ENCODE measurements around the gene TPGS1.

The TPGS1 gene

DNA sequence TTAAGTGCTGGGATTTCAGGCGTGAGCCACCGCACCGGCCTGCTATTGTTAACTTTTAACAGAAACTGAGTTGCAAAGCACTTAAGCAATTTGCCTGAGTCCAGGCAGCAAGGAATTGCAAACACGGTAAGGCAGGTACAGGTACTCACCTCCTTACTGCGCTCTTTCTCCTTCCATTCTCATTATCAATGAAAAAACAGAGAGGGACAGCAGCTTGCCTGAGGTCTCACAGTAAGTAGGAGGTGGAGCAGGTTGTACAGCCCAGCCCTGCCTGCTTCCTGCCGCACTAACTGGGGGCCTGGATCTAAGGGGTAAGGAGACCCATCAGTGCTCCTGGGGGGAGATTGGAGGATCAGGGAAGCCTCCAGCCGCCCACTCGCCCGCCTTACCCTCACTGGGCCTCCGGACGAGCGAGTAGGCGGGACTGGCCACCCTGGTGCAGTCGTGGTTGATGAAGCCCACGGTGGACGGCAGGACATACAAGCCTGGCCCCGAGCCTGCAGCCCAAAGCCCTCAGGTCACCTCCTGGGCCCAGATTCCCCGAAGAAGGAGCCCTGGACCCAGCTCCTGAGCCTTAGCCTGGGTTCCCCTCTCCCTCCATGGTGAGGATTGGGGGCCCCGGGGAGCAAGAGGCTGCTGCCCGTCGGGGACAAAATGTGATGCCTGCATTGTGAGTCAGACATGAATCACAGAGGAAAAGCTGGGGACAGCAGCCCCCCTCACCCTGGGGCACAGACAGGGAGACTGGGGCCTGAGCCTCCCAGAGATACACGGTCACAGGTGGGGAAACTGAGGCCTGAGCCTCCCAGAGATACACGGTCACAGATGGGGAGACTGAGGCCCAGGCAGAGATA, 35.1 kb upstream of the TPGS1 start:
- TF ChIP-seq NFIC (IDR thresholded peaks at IDR 0.05) (no peak), CREB1 (IDR thresholded peaks at IDR 0.05; ENCODE audit: low read depth) (no peak), FOXM1 (IDR thresholded peaks at IDR 0.05; ENCODE audit: borderline replicate concordance, low read depth) (no peak), TCF12 (IDR thresholded peaks at IDR 0.05; ENCODE audit: low read depth) (no peak), RAD21 (IDR thresholded peaks at IDR 0.05; ENCODE audit: low read depth) (no peak)

DNA sequence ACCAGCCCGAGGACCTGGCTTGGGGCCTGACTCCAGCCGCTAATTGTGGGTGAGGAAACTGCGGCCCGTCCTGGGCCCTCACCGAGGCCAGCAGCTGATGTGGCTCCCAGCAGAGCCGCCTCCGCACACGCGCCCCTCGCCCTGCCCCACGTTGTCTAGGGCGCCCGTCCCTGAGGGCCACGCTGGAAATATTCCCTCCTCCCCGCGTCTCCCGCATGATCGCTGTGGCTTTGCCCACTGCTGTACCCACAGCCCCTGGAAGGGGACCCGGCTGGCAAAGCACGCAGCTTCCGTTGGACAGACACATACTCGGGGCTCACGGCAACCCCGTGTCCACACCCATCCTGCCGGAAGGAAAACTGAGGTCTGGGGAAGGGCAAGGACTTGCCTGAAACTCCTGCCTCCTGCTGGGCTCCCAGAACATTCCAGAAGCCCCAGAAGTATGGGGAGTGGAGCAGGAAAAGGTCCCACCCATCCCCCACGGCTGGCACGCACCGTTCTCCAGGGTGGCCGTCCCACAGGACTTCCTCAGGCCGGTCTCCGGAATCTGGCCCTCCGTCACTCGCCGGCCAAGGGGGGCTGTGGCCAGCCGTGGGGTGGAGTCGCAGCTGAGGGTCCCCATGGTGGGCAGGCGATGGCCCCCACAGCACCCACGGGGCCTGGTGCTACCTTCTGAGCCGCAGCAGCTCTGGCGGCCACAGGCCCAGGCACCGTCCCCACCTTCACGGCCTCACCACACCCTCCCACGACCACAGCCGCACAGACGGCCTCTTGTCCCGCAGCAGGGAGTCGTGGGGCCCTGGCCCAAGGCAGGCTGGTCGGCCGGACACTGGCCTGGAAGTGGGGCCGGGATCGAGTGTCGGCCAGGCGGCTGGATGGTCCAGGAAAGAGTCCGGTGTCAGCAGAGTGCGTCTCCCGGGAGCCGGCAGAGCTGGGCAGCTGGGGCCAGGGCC, 32.9 kb upstream of the TPGS1 start:
- TF ChIP-seq ZBTB7A (IDR thresholded peaks at IDR 0.05; ENCODE audit: low read depth) (no peak), FOXM1 (IDR thresholded peaks at IDR 0.05; ENCODE audit: borderline replicate concordance, low read depth) (no peak), RAD21 (IDR thresholded peaks at IDR 0.05; ENCODE audit: low read depth) (no peak), NFIC (IDR thresholded peaks at IDR 0.05) (no peak), CEBPB (IDR thresholded peaks at IDR 0.05) (no peak), USF1 (IDR thresholded peaks at IDR 0.05) (no peak)
- TF ChIP-seq, protein P1, sequence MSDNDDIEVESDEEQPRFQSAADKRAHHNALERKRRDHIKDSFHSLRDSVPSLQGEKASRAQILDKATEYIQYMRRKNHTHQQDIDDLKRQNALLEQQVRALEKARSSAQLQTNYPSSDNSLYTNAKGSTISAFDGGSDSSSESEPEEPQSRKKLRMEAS (IDR thresholded peaks at IDR 0.05), result no peak

- TF ChIP-seq YY1 (IDR thresholded peaks at IDR 0.05; ENCODE audit: low read depth) (no peak), CREB1 (IDR thresholded peaks at IDR 0.05; ENCODE audit: low read depth) (no peak), NFIC (IDR thresholded peaks at IDR 0.05) (no peak), EP300 (IDR thresholded peaks at IDR 0.05; ENCODE audit: borderline replicate concordance) (no peak), TAF1 (IDR thresholded peaks at IDR 0.05; ENCODE audit: low read depth) (no peak), CEBPB (IDR thresholded peaks at IDR 0.05) (no peak), USF1 (IDR thresholded peaks at IDR 0.05) (no peak), EGR1 (IDR thresholded peaks at IDR 0.05) (no peak), TEAD4 (IDR thresholded peaks at IDR 0.05) (no peak), ZBTB7A (IDR thresholded peaks at IDR 0.05; ENCODE audit: low read depth) (no peak)
- TF ChIP-seq, protein P1 (IDR thresholded peaks at IDR 0.05), result no peak
- TF ChIP-seq, protein P2, sequence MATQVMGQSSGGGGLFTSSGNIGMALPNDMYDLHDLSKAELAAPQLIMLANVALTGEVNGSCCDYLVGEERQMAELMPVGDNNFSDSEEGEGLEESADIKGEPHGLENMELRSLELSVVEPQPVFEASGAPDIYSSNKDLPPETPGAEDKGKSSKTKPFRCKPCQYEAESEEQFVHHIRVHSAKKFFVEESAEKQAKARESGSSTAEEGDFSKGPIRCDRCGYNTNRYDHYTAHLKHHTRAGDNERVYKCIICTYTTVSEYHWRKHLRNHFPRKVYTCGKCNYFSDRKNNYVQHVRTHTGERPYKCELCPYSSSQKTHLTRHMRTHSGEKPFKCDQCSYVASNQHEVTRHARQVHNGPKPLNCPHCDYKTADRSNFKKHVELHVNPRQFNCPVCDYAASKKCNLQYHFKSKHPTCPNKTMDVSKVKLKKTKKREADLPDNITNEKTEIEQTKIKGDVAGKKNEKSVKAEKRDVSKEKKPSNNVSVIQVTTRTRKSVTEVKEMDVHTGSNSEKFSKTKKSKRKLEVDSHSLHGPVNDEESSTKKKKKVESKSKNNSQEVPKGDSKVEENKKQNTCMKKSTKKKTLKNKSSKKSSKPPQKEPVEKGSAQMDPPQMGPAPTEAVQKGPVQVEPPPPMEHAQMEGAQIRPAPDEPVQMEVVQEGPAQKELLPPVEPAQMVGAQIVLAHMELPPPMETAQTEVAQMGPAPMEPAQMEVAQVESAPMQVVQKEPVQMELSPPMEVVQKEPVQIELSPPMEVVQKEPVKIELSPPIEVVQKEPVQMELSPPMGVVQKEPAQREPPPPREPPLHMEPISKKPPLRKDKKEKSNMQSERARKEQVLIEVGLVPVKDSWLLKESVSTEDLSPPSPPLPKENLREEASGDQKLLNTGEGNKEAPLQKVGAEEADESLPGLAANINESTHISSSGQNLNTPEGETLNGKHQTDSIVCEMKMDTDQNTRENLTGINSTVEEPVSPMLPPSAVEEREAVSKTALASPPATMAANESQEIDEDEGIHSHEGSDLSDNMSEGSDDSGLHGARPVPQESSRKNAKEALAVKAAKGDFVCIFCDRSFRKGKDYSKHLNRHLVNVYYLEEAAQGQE (IDR thresholded peaks at IDR 0.05; ENCODE audit: low read depth), result no peak
These were observed 31.9 kb upstream of the TPGS1 start for GRCh38 chr19:475360-475759.

GRCh38 chr19:478236-478903, 28.9 kb upstream of the TPGS1 start:
- TF ChIP-seq FOXM1 (IDR thresholded peaks at IDR 0.05; ENCODE audit: borderline replicate concordance, low read depth) (no peak), TEAD4 (IDR thresholded peaks at IDR 0.05) (no peak), RAD21 (IDR thresholded peaks at IDR 0.05; ENCODE audit: low read depth) (no peak), NFIC (IDR thresholded peaks at IDR 0.05) (no peak), TCF12 (IDR thresholded peaks at IDR 0.05; ENCODE audit: low read depth) (no peak), ZBTB7A (IDR thresholded peaks at IDR 0.05; ENCODE audit: low read depth) (no peak), YY1 (IDR thresholded peaks at IDR 0.05; ENCODE audit: low read depth) (no peak), EGR1 (IDR thresholded peaks at IDR 0.05) (no peak), EP300 (IDR thresholded peaks at IDR 0.05; ENCODE audit: borderline replicate concordance) (no peak), TAF1 (IDR thresholded peaks at IDR 0.05; ENCODE audit: low read depth) (no peak), CREB1 (IDR thresholded peaks at IDR 0.05; ENCODE audit: low read depth) (no peak)
- TF ChIP-seq, protein P1 (IDR thresholded peaks at IDR 0.05), result no peak
- TF ChIP-seq, protein P2 (IDR thresholded peaks at IDR 0.05; ENCODE audit: low read depth), result no peak
